Gastrocnemius medialis (tissue), 4 donors: ENCODE measurements around the gene MYL1. TPM values are rescaled to one million over a fixed set of nuclear protein-coding genes. Genes with fewer than 3 reads are reported as not detected.

ENCODE experiments used
- ATAC-seq, 2 donors: fragments of 150-250 bp; one replicate each; pipeline ENCODE4 v1.9.1; 2016
- DNase-seq, 2 donors: peaks; one replicate each; pipeline ENCODE4 v3.0.0-alpha.2; 2019
- H3K27ac ChIP-seq, 4 donors: fragments of 200-600 bp; sonication (generic); 1 replicate in 1 of 4; 2 replicates in 3 of 4; pipeline ENCODE4 v1.5.1; 2016 to 2018; ENCODE audit warnings: mild to moderate bottlenecking in 2 of 4, moderate library complexity in 1 of 4
- H3K27me3 ChIP-seq, 3 donors: fragments of 200-600 bp; sonication (generic) in 2 of 3; 1 replicate in 1 of 3; 2 replicates in 2 of 3; pipeline versions ENCODE4 v1.5.1 to v1.6.0; 2016 to 2019; ENCODE audit warnings: mild to moderate bottlenecking in 1 of 3, moderate library complexity in 1 of 3
- H3K36me3 ChIP-seq, 2 donors: fragments of 200-600 bp; sonication (generic) in 1 of 2; one replicate each; pipeline ENCODE4 v1.5.1; 2017 to 2018
- H3K4me1 ChIP-seq, 2 donors: fragments of 200-600 bp; sonication (generic) in 1 of 2; one replicate each; pipeline ENCODE4 v1.5.1; 2016 to 2017; ENCODE audit warnings: mild to moderate bottlenecking in 2 of 2
- H3K4me3 ChIP-seq, 4 donors: fragments of 200-600 bp; sonication (generic) in 3 of 4; 1 replicate in 1 of 4; 2 replicates in 3 of 4; pipeline ENCODE4 v1.5.1; 2016 to 2019; ENCODE audit warnings: mild to moderate bottlenecking in 2 of 4
- H3K9me3 ChIP-seq, 3 donors: fragments of 200-600 bp; sonication (generic) in 2 of 3; 1 replicate in 1 of 3; 2 replicates in 2 of 3; pipeline ENCODE4 v1.5.1; 2016 to 2019
- CTCF ChIP-seq, 5 experiments: fragments of 450-650 bp in 3 of 5; fragments of 200-600 bp in 2 of 5; sonication (generic) in 2 of 5; IDR thresholded peaks in 4 of 5; conservative IDR thresholded peaks in 1 of 5; 1 replicate in 4 of 5; 2 replicates in 1 of 5; pipeline ENCODE4 v1.5.1; 2016 to 2019; ENCODE audit warnings: antibody characterized with exemption in 5 of 5, mild to moderate bottlenecking in 3 of 5, moderate library complexity in 3 of 5
- POLR2A ChIP-seq, 2 donors: fragments of 450-650 bp; IDR thresholded peaks; one replicate each; pipeline ENCODE4 v1.6.1; 2017; ENCODE audit warnings: antibody characterized with exemption in 2 of 2, mild to moderate bottlenecking in 2 of 2, moderate library complexity in 2 of 2
- in situ Hi-C, 4 donors: fragments of 200-750 bp; cut with MboI; loops; one replicate each; pipeline versions ENCODE4 v1.15.0 to v1.8.0; 2017; ENCODE audit warnings: low sequenced_read_pairs in 4 of 4
- intact Hi-C: fragments of 100-400 bp; cut with DNase I; formaldehyde crosslinking; loops from one replicate; pipeline ENCODE4 v1.15.1; 2023; ENCODE audit warnings: low total_unique reads
- total RNA-seq, 4 donors: library from RNA; depleted of rRNA; stranded (reverse); fragments of >200 nt; gene quantifications; one replicate each; pipeline versions ENCODE4 v1.1.0 to v1.2.3, GENCODE V29; 2016

Gene MYL1
- total RNA-seq, 4 donors from 2014 or later = 1,242 to 7,433 (median 2,317) TPM

- TF ChIP-seq CTCF (IDR thresholded peaks at IDR 0.05 in 4 of 5, conservative IDR thresholded peaks at IDR 0.05 in 1 of 5) = no peak
- TF ChIP-seq POLR2A (IDR thresholded peaks at IDR 0.05) = no peak
These were observed 52.9 kb downstream of the MYL1 start for GRCh38 chr2:210262036-210262435.

DNA sequence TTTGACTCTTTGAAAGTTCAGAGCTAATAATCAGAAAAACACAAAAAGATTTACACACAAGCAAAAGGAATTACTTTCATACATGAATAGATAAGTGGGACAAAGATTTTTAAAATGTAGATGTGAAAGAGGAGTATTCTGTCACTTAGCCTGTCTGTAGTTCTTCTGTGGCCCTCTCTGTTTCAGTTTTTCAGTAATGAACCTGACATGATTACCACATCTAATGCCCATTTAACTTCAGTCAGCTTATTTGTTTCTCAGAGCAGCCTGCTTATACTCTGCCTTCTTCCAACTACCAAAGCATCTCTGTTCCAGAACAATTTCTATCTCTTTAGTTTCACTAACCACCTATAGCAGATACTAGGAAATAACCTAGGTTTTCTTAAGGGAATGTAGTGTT is 55.3 kb downstream of the MYL1 start:
- no peaks in the 10 kb centered on the region for H3K36me3 ChIP-seq
- DNase-seq (no peak), ATAC-seq (no peak)
- no peak overlapping the region for H3K27ac ChIP-seq
- no peaks in the 10 kb centered on the region for H3K27me3 ChIP-seq
- no peak overlapping the region for H3K4me3 ChIP-seq
- TF ChIP-seq CTCF (IDR thresholded peaks at IDR 0.05 in 4 of 5, conservative IDR thresholded peaks at IDR 0.05 in 1 of 5) = no peak
- TF ChIP-seq POLR2A (IDR thresholded peaks at IDR 0.05) = no peak
- intact Hi-C loops = no loop called here
- no peaks in the 10 kb centered on the region for H3K9me3 ChIP-seq
- in situ Hi-C loops = no loop called here
- H3K4me1 ChIP-seq = no peaks in the 10 kb centered on the region

More at GRCh38 chr2:210262036-210262435, 52.9 kb downstream of the MYL1 start:
- DNase-seq (no peak), ATAC-seq (no peak)
- no peak overlapping the region for H3K4me3 ChIP-seq
- H3K36me3 ChIP-seq = no peaks in the 10 kb centered on the region
- intact Hi-C loops (no loop called here), in situ Hi-C loops (no loop called here)
- H3K27ac ChIP-seq = no peak overlapping the region
- H3K4me1 ChIP-seq = no peaks in the 10 kb centered on the region
- H3K9me3 ChIP-seq = no peaks in the 10 kb centered on the region
- no peaks in the 10 kb centered on the region for H3K27me3 ChIP-seq

DNA sequence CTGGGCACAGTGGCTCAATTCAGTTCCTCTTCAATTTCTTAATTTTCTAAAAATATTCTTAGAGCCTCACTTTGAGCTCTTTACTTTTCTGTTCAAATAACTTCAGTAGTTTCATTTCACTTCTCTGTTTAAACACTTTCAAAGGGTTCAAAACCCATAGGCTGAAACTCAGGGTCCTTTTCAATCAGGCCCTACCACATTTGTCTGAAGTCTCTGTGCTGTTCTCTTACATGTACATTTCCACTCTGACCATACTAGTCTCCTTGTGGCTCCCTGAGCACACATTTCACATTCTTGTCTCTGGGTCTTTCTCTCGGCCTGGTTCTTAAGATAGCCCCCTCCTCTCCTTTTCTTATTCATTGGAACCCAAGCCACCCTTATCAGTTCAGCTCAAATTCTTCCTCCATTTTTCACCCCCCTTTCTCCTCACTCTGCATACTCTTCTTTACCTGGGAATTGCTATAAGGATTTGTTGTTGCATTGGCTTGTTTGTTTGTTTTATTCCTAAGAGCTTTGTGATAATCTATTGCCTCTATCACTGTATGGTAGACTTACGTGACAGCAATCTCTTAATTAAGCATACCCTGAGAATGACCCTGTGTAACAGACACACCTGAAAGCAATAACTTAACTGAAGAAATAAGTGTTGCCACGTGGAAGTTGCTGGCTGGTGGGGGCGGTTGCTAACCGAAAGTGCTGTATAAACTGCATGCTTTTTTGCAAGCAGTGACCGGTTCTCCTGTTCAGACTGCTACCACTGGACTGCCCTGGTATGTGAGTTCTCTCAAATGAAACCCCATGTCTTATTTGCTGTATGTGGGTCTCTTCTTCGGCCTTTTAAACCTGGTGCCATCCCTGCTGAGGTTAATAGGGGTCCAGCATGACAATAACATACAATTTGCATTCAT is 62.0 kb downstream of the MYL1 start:
- no peaks in the 10 kb centered on the region for H3K27me3 ChIP-seq
- intact Hi-C loops (no loop called here), in situ Hi-C loops (no loop called here)
- DNase-seq (no peak), ATAC-seq (no peak)
- TF ChIP-seq POLR2A (IDR thresholded peaks at IDR 0.05) (no peak), CTCF (IDR thresholded peaks at IDR 0.05 in 4 of 5, conservative IDR thresholded peaks at IDR 0.05 in 1 of 5) (no peak)
- H3K9me3 ChIP-seq = no peaks in the 10 kb centered on the region
- no peak overlapping the region for H3K27ac ChIP-seq
- H3K4me3 ChIP-seq = no peak overlapping the region
- H3K4me1 ChIP-seq = peaks cover 0 to 7% of the 10 kb centered on the region in 2 donors
- no peaks in the 10 kb centered on the region for H3K36me3 ChIP-seq

DNA sequence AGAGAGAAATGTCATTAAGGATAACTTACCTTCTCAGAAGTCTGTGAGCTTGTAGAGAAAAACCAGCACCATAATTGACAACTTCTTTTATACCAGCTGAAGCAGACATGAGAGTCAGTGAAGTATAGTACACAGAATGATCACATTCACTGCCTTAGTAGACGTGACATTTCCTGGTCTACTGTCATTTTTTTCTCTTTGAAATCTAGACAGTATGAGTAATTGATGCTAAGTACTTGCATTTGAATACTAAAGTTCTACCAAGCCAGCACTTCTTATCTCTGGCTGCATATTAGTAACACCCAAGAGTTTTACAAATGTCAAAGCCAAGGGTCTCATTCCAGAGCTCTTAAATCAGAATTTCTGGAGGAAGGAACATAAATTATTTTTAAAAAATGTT is 64.4 kb downstream of the MYL1 start:
- intact Hi-C loops (no loop called here), in situ Hi-C loops (no loop called here)
- ATAC-seq (no peak), DNase-seq (no peak)
- Histone ChIP-seq H3K4me3 (no peak overlapping the region), H3K4me1 (peaks cover 0 to 7% of the 10 kb centered on the region in 2 donors), H3K27me3 (no peaks in the 10 kb centered on the region), H3K27ac (no peak overlapping the region), H3K36me3 (no peaks in the 10 kb centered on the region), H3K9me3 (no peaks in the 10 kb centered on the region)
- TF ChIP-seq POLR2A (IDR thresholded peaks at IDR 0.05) (no peak), CTCF (IDR thresholded peaks at IDR 0.05 in 4 of 5, conservative IDR thresholded peaks at IDR 0.05 in 1 of 5) (no peak)

Other genes with a start within 250 kb of the MYL1 start
- gene KANSL1L, start 143.8 kb downstream of the MYL1 start, total RNA-seq = 10 to 100 TPM; 19.4 to 21.9 (median 20.4) TPM
- gene ACADL, start 89.7 kb downstream of the MYL1 start, total RNA-seq = 1 to 10 TPM; 1.6 to 8.2 (median 5.3) TPM
- 10 to 100 TPM; 19.7 to 38.3 (median 24.3) TPM for gene LANCL1, start 161.6 kb upstream of the MYL1 start, total RNA-seq
- gene CPS1, start 241.4 kb upstream of the MYL1 start, total RNA-seq = 1 to 10 TPM; 1.2 to 4.5 (median 2.6) TPM